ENCODE data around the gene LRRIQ4. TPM values are rescaled to one million over a fixed set of nuclear protein-coding genes. Genes with fewer than 3 reads are reported as not detected.

LRRIQ4 gene
- total RNA-seq, 1 experiment from 2014 or later: not detected

DNA sequence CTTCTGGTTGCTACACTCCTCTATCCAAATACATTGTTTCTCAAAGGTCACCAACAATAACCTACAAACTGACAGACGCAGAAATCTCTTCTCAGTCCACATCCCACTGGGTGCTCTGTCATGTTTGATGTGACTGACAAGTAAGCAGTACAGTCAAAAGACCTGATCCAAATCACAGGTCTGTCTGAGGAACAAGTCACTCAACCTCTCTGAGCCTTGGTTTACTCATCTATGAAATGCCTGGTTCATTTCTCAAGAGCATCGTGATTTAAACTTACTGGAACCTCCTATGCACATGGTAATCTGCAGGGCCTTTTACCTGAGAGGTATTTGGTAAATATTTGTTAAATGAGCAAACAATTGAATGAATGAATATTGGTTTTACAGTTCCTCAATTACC lies 51.6 kb downstream of the LRRIQ4 start:
- POLR2A ChIA-PET: no interaction called here
- no peak overlapping the region for H3K4me3 Mint-ChIP-seq (ENCODE audit: unreplicated experiment)
- H3K27ac Mint-ChIP-seq (ENCODE audit: unreplicated experiment): no peak overlapping the region
- H3K36me3 Mint-ChIP-seq (ENCODE audit: insufficient read depth, unreplicated experiment): no peaks in the 10 kb centered on the region
- H3K9me3 Mint-ChIP-seq (ENCODE audit: unreplicated experiment): no peaks in the 10 kb centered on the region
- no peak for DNase-seq
- TF ChIP-seq, protein P1, sequence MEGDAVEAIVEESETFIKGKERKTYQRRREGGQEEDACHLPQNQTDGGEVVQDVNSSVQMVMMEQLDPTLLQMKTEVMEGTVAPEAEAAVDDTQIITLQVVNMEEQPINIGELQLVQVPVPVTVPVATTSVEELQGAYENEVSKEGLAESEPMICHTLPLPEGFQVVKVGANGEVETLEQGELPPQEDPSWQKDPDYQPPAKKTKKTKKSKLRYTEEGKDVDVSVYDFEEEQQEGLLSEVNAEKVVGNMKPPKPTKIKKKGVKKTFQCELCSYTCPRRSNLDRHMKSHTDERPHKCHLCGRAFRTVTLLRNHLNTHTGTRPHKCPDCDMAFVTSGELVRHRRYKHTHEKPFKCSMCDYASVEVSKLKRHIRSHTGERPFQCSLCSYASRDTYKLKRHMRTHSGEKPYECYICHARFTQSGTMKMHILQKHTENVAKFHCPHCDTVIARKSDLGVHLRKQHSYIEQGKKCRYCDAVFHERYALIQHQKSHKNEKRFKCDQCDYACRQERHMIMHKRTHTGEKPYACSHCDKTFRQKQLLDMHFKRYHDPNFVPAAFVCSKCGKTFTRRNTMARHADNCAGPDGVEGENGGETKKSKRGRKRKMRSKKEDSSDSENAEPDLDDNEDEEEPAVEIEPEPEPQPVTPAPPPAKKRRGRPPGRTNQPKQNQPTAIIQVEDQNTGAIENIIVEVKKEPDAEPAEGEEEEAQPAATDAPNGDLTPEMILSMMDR (IDR thresholded peaks at IDR 0.05; ENCODE audit: insufficient read depth in 1 of 2, low read depth in 1 of 2, low read length in 1 of 2, severe bottlenecking in 1 of 2, unreplicated experiment in 1 of 2): no peak
- CTCF ChIA-PET: interaction anchor here (0.6 kb wide), 1 partner anchor 493 kb away, joined by 5 read pairs; the partner anchor contains the start of gene SKIL
- H3K27me3 ChIP-seq (replicated peaks; ENCODE audit: control insufficient read depth, insufficient read depth, low read length): no peaks in the 10 kb centered on the region
- BruUV-seq (replicated peaks): no TSS peak
- intact Hi-C loops (cut with micrococcal nuclease; ENCODE audit: unreplicated experiment): no loop called here
- H3K4me3 ChIP-seq (ENCODE audit: low read depth, low read length): no peak overlapping the region
- no peaks in the 10 kb centered on the region for H3K4me1 Mint-ChIP-seq (ENCODE audit: low read depth, unreplicated experiment)
- no peaks in the 10 kb centered on the region for H3K4me1 ChIP-seq
- H3K27me3 Mint-ChIP-seq (ENCODE audit: insufficient read depth, unreplicated experiment): no peaks in the 10 kb centered on the region
- H3K36me3 ChIP-seq (ENCODE audit: control insufficient read depth, insufficient read depth, low read length): no peaks in the 10 kb centered on the region
- H3K9me3 ChIP-seq: no peaks in the 10 kb centered on the region

DNA sequence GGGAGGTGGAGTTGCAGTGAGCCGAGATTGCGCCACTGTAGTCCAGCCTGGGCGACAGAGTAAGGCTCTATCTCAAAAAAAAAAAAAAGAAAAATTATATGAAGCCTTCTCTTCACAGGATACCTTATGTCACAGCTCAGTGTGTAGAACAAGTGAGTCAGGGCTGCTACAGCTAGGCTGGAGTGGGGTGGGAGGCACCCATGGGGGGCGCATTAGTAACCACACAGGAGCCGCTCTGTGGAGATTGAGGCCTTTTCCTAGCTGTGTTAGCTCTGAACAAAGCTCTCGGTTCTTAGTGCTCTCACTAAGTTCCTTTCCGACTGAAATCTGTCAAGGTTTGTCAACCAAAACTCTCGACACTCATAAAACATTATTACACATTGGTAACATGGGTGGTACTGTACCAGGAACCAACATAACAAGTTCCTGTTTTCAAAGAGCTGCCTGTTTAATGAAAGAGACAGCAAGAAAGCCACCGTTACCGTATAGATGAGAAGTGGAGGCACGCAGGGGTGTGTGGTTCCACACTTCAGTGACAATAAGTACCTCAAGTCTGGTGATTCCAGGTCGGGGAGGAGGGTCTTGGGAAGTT lies 52.6 kb downstream of the LRRIQ4 start:
- Mint-ChIP-seq H3K9me3 (ENCODE audit: unreplicated experiment) (no peaks in the 10 kb centered on the region), H3K4me1 (ENCODE audit: low read depth, unreplicated experiment) (peaks cover 4% of the 10 kb centered on the region), H3K36me3 (ENCODE audit: insufficient read depth, unreplicated experiment) (no peaks in the 10 kb centered on the region), H3K27me3 (ENCODE audit: insufficient read depth, unreplicated experiment) (no peaks in the 10 kb centered on the region), H3K27ac (ENCODE audit: unreplicated experiment) (no peak overlapping the region), H3K4me3 (ENCODE audit: unreplicated experiment) (no peak overlapping the region)
- ChIA-PET CTCF (interaction anchor here (0.6 kb wide), 1 partner anchor 492 kb away, joined by 5 read pairs; the partner anchor contains the start of gene SKIL), POLR2A (no interaction called here)
- H3K36me3 ChIP-seq (ENCODE audit: control insufficient read depth, insufficient read depth, low read length): no peaks in the 10 kb centered on the region
- no peak overlapping the region for H3K4me3 ChIP-seq (ENCODE audit: low read depth, low read length)
- intact Hi-C loops (cut with micrococcal nuclease; ENCODE audit: unreplicated experiment): no loop called here
- no peaks in the 10 kb centered on the region for H3K27me3 ChIP-seq (replicated peaks; ENCODE audit: control insufficient read depth, insufficient read depth, low read length)
- TF ChIP-seq, protein P1 (IDR thresholded peaks at IDR 0.05; ENCODE audit: insufficient read depth in 1 of 2, low read depth in 1 of 2, low read length in 1 of 2, severe bottlenecking in 1 of 2, unreplicated experiment in 1 of 2): no peak
- no peaks in the 10 kb centered on the region for H3K9me3 ChIP-seq
- DNase-seq: no peak
- H3K4me1 ChIP-seq: peaks cover 5% of the 10 kb centered on the region; the same call in 1 of the 2 replicates
- no TSS peak for BruUV-seq (replicated peaks)

DNA sequence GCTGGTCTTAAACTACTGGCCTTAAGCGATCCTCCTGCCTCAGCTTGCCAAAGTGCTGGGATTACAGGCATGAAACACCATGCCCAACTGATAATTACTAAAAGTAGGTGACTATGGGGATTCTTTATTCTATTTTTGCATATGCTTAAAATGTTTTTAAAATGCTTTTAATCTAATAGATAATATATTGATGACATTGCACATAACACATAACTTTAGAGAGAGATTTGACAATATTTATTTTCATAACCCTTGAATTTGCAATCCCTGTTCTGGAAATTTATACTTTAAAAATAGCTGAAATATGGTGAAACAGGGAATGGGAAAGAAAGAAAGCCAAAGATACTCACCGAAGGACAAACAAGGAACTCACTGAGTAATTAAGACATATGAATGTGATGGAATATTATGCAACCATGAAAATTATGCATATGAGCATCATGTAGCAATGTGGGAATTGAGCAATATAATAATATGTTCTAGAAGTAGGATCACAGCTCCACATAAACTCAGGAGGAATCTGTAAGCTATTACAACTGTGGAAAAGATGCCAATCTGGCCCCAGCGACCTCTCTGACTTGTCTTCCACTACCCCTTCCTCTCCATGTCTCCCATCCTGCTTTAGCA lies 55.0 kb downstream of the LRRIQ4 start:
- TF ChIP-seq, protein P1 (IDR thresholded peaks at IDR 0.05; ENCODE audit: insufficient read depth in 1 of 2, low read depth in 1 of 2, low read length in 1 of 2, severe bottlenecking in 1 of 2, unreplicated experiment in 1 of 2): no peak
- H3K4me3 ChIP-seq (ENCODE audit: low read depth, low read length): no peak overlapping the region
- Mint-ChIP-seq H3K4me1 (ENCODE audit: low read depth, unreplicated experiment) (peaks cover 10% of the 10 kb centered on the region), H3K36me3 (ENCODE audit: insufficient read depth, unreplicated experiment) (no peaks in the 10 kb centered on the region), H3K4me3 (ENCODE audit: unreplicated experiment) (no peak overlapping the region), H3K27ac (ENCODE audit: unreplicated experiment) (no peak overlapping the region), H3K27me3 (ENCODE audit: insufficient read depth, unreplicated experiment) (no peaks in the 10 kb centered on the region), H3K9me3 (ENCODE audit: unreplicated experiment) (no peaks in the 10 kb centered on the region)
- no peaks in the 10 kb centered on the region for H3K27me3 ChIP-seq (replicated peaks; ENCODE audit: control insufficient read depth, insufficient read depth, low read length)
- peaks cover 5% of the 10 kb centered on the region; the same call in 1 of the 2 replicates for H3K4me1 ChIP-seq
- no peaks in the 10 kb centered on the region for H3K36me3 ChIP-seq (ENCODE audit: control insufficient read depth, insufficient read depth, low read length)
- intact Hi-C loops (cut with micrococcal nuclease; ENCODE audit: unreplicated experiment): no loop called here
- POLR2A ChIA-PET: no interaction called here
- H3K9me3 ChIP-seq: no peaks in the 10 kb centered on the region
- BruUV-seq (replicated peaks): no TSS peak
- no peak for DNase-seq
- CTCF ChIA-PET: no interaction called here

All from Caco-2 (cell line).